Measurements from ENCODE around the gene THTPA. TPM values are rescaled to one million over a fixed set of nuclear protein-coding genes. Genes with fewer than 3 reads are reported as not detected.

Gene THTPA
- total and polyA plus RNA-seq, 2 of the 13 experiments (the other 11 are each of a cell fraction or from before 2014, with no cell fraction given): 7.4 to 8.7 TPM

DNA sequence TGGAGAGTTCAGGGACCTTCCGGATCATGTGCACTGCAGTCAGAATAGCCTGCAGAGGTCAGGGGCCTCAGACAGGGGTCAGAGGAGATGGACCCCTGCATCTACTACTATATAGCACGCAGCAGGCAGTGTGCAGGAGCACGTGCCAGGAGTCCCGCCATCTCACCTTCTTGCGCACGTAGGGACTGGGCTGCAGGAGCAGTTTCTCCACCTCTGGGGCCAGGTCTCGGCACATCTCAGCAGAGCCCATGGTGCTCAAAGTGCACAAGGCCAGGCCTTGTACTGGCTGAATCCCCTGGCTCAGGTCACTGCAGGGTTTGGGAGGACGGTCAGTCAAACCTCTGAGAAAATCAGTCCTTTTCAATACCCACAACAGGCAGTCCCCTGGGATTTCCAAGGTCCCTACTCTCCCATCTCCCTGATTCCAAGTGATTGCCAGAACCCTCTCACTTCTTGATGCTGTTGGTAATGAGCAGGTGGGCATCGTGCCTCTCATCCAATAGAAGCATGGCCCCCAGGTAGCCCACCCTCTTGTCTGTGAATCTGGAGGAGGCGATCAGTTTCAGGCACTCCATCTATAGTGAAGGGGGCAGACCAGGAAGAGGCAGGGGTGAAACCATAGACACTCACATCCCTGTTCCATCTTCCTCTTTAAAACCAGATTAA lies 10.2 kb downstream of the THTPA start:
- Histone ChIP-seq H2AFZ (ENCODE audit: low read length) (no peak overlapping the region), H3K36me3 (replicated peaks in 1 of 2; ENCODE audit: control insufficient read depth in 1 of 2, insufficient read depth in 2 of 2, low read length in 2 of 2) (peaks cover 32 to 50% of the 10 kb centered on the region in 2 experiments), H3K9me3 (ENCODE audit: low read length) (no peaks in the 10 kb centered on the region), H3K79me2 (ENCODE audit: insufficient read depth, low read length) (peaks cover 7% of the 10 kb centered on the region), H3K27me3 (ENCODE audit: control insufficient read depth in 1 of 2, insufficient read depth in 2 of 2, low read length in 2 of 2) (no peaks in the 10 kb centered on the region; a peak in 1 of 5 replicates), H4K20me1 (ENCODE audit: insufficient read depth, low read length) (peaks cover 13% of the 10 kb centered on the region; the same call in 1 of the 2 replicates), H3K4me3 (replicated peaks in 1 of 3; ENCODE audit: insufficient read depth in 1 of 3, low read depth in 2 of 3, low read length in 3 of 3) (peak overlapping the region; percentile 68 to 88 (median 70)), H3K4me1 (ENCODE audit: insufficient read depth, low read length) (peaks cover 37% of the 10 kb centered on the region), H3K27ac (ENCODE audit: extremely low read length, insufficient read depth, low read length) (no peak overlapping the region), H3K9ac (ENCODE audit: insufficient read depth, low read depth, low read length) (peak overlapping the region; percentile 69; the same call in 1 of the 2 replicates), H3K4me2 (ENCODE audit: low read depth, low read length) (peak overlapping the region; percentile 85)
- BruUV-seq (replicated peaks): no TSS peak
- POLR2A ChIA-PET: interaction anchor here (0.7 to 6.5 kb wide), 16 partner anchors 8 to 528 kb away, joined by 3 to 113 read pairs (median 6); partner anchors contain the start of genes DHRS2, PABPN1, PCK2 and THTPA
- DNase-seq (ENCODE audit: low spot score) (no peak), FAIRE-seq (no peak), ATAC-seq (no peak)
- in situ Hi-C loops (cut with HindIII; ENCODE audit: extremely low pct_ligation_motif_present, low pct_unique_long_range_greater_than_20kb): no loop called here
- CTCF ChIA-PET (ENCODE audit: low intra/inter-chr PET ratio, low total read pairs): no interaction called here
- 97% methylated on average over 10 of the region's 10 CpGs for WGBS (ENCODE audit: low lambda C conversion rate)
- TF ChIP-seq ZNF772 (CRISPR knock-in tag; IDR thresholded peaks at IDR 0.05): 0 out of 2 replicates have a peak, but pooled peaks have one; percentile 11
- TF ChIP-seq FOXO1 (CRISPR knock-in tag; IDR thresholded peaks at IDR 0.05): 0 out of 2 replicates have a peak, but pooled peaks have one; percentile 6
- TF ChIP-seq AGO2 (optimal IDR thresholded peaks at IDR 0.05; ENCODE audit: low read depth, low read length): peak; percentile 22
- no peak for TF ChIP-seq ZNF12 (CRISPR knock-in tag; IDR thresholded peaks at IDR 0.05)
- TF ChIP-seq ZNF788 (CRISPR knock-in tag; IDR thresholded peaks at IDR 0.05; ENCODE audit: borderline replicate concordance): peak; percentile 40; the same call in 1 of the 2 replicates
- peak; percentile 60; the same call in 1 of the 2 replicates for TF ChIP-seq ZC3H13 (CRISPR knock-in tag; IDR thresholded peaks at IDR 0.05)
- TF ChIP-seq ZNF572 (CRISPR knock-in tag; IDR thresholded peaks at IDR 0.05): peak; percentile 76; the same call in 1 of the 2 replicates
- TF ChIP-seq TRIM24 (CRISPR knock-in tag; IDR thresholded peaks at IDR 0.05): peak; percentile 68; the same call in 1 of the 2 replicates
- 0 out of 2 replicates have a peak, but pooled peaks have one; percentile 18 for TF ChIP-seq ZNF615 (CRISPR knock-in tag; IDR thresholded peaks at IDR 0.05; ENCODE audit: borderline replicate concordance)
- 0 out of 2 replicates have a peak, but pooled peaks have one; percentile 23 for TF ChIP-seq SSRP1 (CRISPR knock-in tag; IDR thresholded peaks at IDR 0.05)
- no peak for TF ChIP-seq U2AF2 (IDR thresholded peaks at IDR 0.05; ENCODE audit: low read depth, low read length)
- 0 out of 2 replicates have a peak, but pooled peaks have one; percentile 1 for TF ChIP-seq SRY (CRISPR knock-in tag; IDR thresholded peaks at IDR 0.05)
- TF ChIP-seq HES4 (CRISPR knock-in tag; IDR thresholded peaks at IDR 0.05; ENCODE audit: borderline replicate concordance): 0 out of 2 replicates have a peak, but pooled peaks have one; percentile 59
- TF ChIP-seq, protein P1, sequence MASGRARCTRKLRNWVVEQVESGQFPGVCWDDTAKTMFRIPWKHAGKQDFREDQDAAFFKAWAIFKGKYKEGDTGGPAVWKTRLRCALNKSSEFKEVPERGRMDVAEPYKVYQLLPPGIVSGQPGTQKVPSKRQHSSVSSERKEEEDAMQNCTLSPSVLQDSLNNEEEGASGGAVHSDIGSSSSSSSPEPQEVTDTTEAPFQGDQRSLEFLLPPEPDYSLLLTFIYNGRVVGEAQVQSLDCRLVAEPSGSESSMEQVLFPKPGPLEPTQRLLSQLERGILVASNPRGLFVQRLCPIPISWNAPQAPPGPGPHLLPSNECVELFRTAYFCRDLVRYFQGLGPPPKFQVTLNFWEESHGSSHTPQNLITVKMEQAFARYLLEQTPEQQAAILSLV (CRISPR knock-in tag; IDR thresholded peaks at IDR 0.05; ENCODE audit: borderline replicate concordance): 0 out of 2 replicates have a peak, but pooled peaks have one; percentile 5
- TF ChIP-seq ZKSCAN8 (CRISPR knock-in tag; IDR thresholded peaks at IDR 0.05; ENCODE audit: borderline replicate concordance): no peak
- TF ChIP-seq MED1 (CRISPR knock-in tag; IDR thresholded peaks at IDR 0.05): no peak
- TF ChIP-seq ZNF777 (CRISPR knock-in tag; IDR thresholded peaks at IDR 0.05): 0 out of 2 replicates have a peak, but pooled peaks have one; percentile 30
- intact Hi-C loops (cut with micrococcal nuclease; ENCODE audit: unreplicated experiment): loop anchor here (5.0 kb wide), 1 partner anchor 346 kb away; no protein-coding TSS in a partner anchor

Data from HepG2 (cell line).